Activated naive CD4-positive, alpha-beta T cell treated with anti-CD3 and anti-CD28 coated beads, Interleukin-2, amount 50 U/mL, for 24 hours (primary cell): Measurements from ENCODE around the gene TPBG.
"Not testable (repeated sequence)": the region's sequence is repeated elsewhere in the genome, so short reads cannot be mapped to it uniquely, and the experiment has no call there.

Experiments
- H3K27ac Mint-ChIP-seq: one replicate; pipeline ENCODE4 v1.8.0; 2021; ENCODE audit warnings: mild to moderate bottlenecking, mixed read lengths
- H3K27me3 Mint-ChIP-seq: one replicate; pipeline ENCODE4 v1.8.0; 2021; ENCODE audit warnings: mixed read lengths
- H3K36me3 Mint-ChIP-seq: one replicate; pipeline ENCODE4 v1.8.0; 2021; ENCODE audit warnings: mixed read lengths
- H3K4me1 Mint-ChIP-seq: one replicate; pipeline ENCODE4 v1.8.0; 2021; ENCODE audit warnings: mixed read lengths
- H3K4me3 Mint-ChIP-seq: one replicate; pipeline ENCODE4 v1.8.0; 2021; ENCODE audit warnings: mild to moderate bottlenecking, mixed read lengths
- H3K9me3 Mint-ChIP-seq: one replicate; pipeline ENCODE4 v1.8.0; 2021; ENCODE audit warnings: mixed read lengths

Gene TPBG

GRCh38 chr6:82365016-82365795 lies 1.6 kb downstream of the TPBG start:
- H3K4me1 Mint-ChIP-seq = peaks cover 18% of the 10 kb centered on the region
- H3K36me3 Mint-ChIP-seq = no peaks in the 10 kb centered on the region
- peak overlapping the region; percentile 59 for H3K4me3 Mint-ChIP-seq
- no peak overlapping the region for H3K27ac Mint-ChIP-seq
- peaks cover 2% of the 10 kb centered on the region for H3K9me3 Mint-ChIP-seq
- peaks cover 39% of the 10 kb centered on the region for H3K27me3 Mint-ChIP-seq

GRCh38 chr6:82367704-82368103 lies 4.1 kb downstream of the TPBG start:
- peaks cover 29% of the 10 kb centered on the region for H3K27me3 Mint-ChIP-seq
- no peaks in the 10 kb centered on the region for H3K36me3 Mint-ChIP-seq
- no peak overlapping the region for H3K27ac Mint-ChIP-seq
- H3K9me3 Mint-ChIP-seq = no peaks in the 10 kb centered on the region
- H3K4me1 Mint-ChIP-seq = peaks cover 18% of the 10 kb centered on the region
- H3K4me3 Mint-ChIP-seq = no peak overlapping the region

GRCh38 chr6:82370788-82371187 lies 7.2 kb downstream of the TPBG start:
- H3K27ac Mint-ChIP-seq = no peak overlapping the region
- H3K9me3 Mint-ChIP-seq = peaks cover 10% of the 10 kb centered on the region
- H3K4me1 Mint-ChIP-seq = peaks cover 2% of the 10 kb centered on the region
- no peaks in the 10 kb centered on the region for H3K36me3 Mint-ChIP-seq
- no peak overlapping the region for H3K4me3 Mint-ChIP-seq
- H3K27me3 Mint-ChIP-seq = peaks cover 19% of the 10 kb centered on the region

- no peaks in the 10 kb centered on the region for H3K36me3 Mint-ChIP-seq
- peaks cover 10% of the 10 kb centered on the region for H3K9me3 Mint-ChIP-seq
- peaks cover 11% of the 10 kb centered on the region for H3K27me3 Mint-ChIP-seq
- no peak overlapping the region for H3K4me3 Mint-ChIP-seq
- no peak overlapping the region for H3K27ac Mint-ChIP-seq
- no peaks in the 10 kb centered on the region for H3K4me1 Mint-ChIP-seq
Observed at GRCh38 chr6:82371799-82372546, 8.4 kb downstream of the TPBG start.

GRCh38 chr6:82372656-82373055 lies 9.0 kb downstream of the TPBG start:
- Mint-ChIP-seq H3K27ac (no peak overlapping the region), H3K4me1 (no peaks in the 10 kb centered on the region), H3K36me3 (no peaks in the 10 kb centered on the region), H3K4me3 (no peak overlapping the region), H3K9me3 (peaks cover 13% of the 10 kb centered on the region), H3K27me3 (peaks cover 11% of the 10 kb centered on the region)

DNA sequence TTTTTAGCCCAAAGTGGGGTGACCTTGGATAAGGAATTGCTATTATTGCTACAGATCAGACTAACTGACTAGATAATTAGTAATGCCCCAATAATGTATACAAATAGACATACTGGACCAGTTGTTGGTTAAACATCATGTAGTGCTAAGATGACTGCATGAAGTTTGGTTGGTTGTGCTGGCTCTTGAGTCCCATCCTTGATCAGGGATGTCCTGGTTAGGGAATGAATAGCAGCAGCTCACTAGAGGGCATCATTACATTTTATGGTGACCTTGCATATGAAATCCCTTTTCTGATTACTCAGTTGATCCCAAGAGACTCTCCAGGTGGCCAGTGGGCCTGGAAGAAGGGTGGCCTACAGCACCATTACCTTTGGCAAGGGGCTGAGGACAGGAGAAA lies 10.9 kb downstream of the TPBG start:
- Mint-ChIP-seq H3K9me3 (peaks cover 17% of the 10 kb centered on the region), H3K4me1 (no peaks in the 10 kb centered on the region), H3K27me3 (peaks cover 11% of the 10 kb centered on the region), H3K4me3 (no peak overlapping the region), H3K27ac (no peak overlapping the region), H3K36me3 (no peaks in the 10 kb centered on the region)

DNA sequence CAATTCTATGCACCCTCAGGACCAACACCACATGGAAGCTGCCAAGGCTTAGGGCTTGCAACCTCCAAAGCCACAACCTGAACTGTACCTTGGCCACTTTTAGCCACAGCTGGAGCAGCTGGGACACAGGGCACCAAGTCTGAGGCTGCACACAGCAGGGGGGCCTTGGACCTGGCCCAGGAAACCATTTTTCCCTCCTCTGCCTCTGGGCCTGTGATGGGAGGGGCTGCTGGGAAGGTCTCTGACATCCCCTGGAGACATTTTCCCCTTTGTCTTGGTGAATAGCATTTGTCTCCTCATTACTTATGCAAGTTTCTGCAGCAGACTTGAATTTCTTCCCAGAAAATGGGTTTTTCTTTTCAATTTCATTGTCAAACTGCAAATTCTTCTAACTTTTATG lies 13.0 kb downstream of the TPBG start:
- no peaks in the 10 kb centered on the region for H3K4me1 Mint-ChIP-seq
- H3K4me3 Mint-ChIP-seq = no peak overlapping the region
- H3K36me3 Mint-ChIP-seq = no peaks in the 10 kb centered on the region
- no peak overlapping the region for H3K27ac Mint-ChIP-seq
- peaks cover 17% of the 10 kb centered on the region for H3K9me3 Mint-ChIP-seq
- peaks cover 9% of the 10 kb centered on the region for H3K27me3 Mint-ChIP-seq

- Mint-ChIP-seq H3K4me3 (no peak overlapping the region), H3K27ac (no peak overlapping the region), H3K4me1 (no peaks in the 10 kb centered on the region), H3K9me3 (peaks cover 7% of the 10 kb centered on the region), H3K36me3 (no peaks in the 10 kb centered on the region), H3K27me3 (no peaks in the 10 kb centered on the region)
Observed at GRCh38 chr6:82380566-82381185, 17.1 kb downstream of the TPBG start.

- H3K27ac Mint-ChIP-seq = no peak overlapping the region
- no peaks in the 10 kb centered on the region for H3K36me3 Mint-ChIP-seq
- H3K4me3 Mint-ChIP-seq = no peak overlapping the region
- peaks cover 7% of the 10 kb centered on the region for H3K9me3 Mint-ChIP-seq
- no peaks in the 10 kb centered on the region for H3K4me1 Mint-ChIP-seq
- H3K27me3 Mint-ChIP-seq = no peaks in the 10 kb centered on the region
Observed at GRCh38 chr6:82381278-82381677, 17.7 kb downstream of the TPBG start.

DNA sequence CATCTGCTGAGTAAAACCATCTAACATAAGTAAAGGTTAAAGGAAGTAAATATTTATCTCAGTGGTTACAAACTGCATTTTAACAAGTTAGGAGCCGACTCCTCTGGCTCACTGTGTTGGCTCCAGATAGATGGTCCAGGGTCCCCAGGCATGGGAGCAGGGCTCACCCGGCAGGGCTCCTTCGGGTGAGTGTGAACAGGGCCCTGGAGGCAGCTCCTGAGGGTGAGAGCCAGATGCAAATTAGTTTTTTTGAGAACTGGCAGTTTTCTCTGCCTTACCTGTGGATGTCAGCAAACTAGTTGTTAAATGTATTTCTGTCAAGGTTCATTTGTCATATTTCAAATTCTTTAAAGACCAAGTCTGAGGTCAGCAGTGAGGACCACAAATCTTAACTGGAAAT lies 21.5 kb downstream of the TPBG start:
- Mint-ChIP-seq H3K4me1 (no peaks in the 10 kb centered on the region), H3K36me3 (no peaks in the 10 kb centered on the region), H3K27me3 (no peaks in the 10 kb centered on the region), H3K4me3 (no peak overlapping the region), H3K27ac (no peak overlapping the region), H3K9me3 (no peaks in the 10 kb centered on the region)

DNA sequence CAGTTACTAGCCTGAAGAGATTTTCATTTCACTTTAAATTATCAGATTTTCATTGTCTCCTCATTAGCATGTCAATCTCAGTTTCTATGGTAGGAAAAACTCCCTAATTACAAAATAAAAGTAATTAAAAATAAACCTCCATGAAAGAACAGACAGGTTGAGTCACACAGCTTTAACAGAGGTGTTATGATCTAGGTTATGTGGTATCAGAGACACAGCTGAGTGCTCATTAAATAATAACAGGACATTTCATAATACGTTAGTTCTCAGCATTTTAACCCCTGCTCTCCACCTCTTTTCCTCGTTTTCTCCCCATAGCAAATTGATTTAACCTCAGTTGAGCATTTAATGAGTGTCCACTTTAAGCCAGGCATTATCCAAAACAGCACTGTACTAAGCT lies 21.9 kb downstream of the TPBG start:
- Mint-ChIP-seq H3K36me3 (no peaks in the 10 kb centered on the region), H3K27ac (no peak overlapping the region), H3K27me3 (no peaks in the 10 kb centered on the region), H3K4me3 (no peak overlapping the region), H3K9me3 (no peaks in the 10 kb centered on the region), H3K4me1 (no peaks in the 10 kb centered on the region)

- Mint-ChIP-seq H3K9me3 (no peaks in the 10 kb centered on the region), H3K4me1 (no peaks in the 10 kb centered on the region), H3K4me3 (no peak overlapping the region), H3K27me3 (no peaks in the 10 kb centered on the region), H3K36me3 (no peaks in the 10 kb centered on the region), H3K27ac (no peak overlapping the region)
Observed at GRCh38 chr6:82385961-82386360, 22.3 kb downstream of the TPBG start.

DNA sequence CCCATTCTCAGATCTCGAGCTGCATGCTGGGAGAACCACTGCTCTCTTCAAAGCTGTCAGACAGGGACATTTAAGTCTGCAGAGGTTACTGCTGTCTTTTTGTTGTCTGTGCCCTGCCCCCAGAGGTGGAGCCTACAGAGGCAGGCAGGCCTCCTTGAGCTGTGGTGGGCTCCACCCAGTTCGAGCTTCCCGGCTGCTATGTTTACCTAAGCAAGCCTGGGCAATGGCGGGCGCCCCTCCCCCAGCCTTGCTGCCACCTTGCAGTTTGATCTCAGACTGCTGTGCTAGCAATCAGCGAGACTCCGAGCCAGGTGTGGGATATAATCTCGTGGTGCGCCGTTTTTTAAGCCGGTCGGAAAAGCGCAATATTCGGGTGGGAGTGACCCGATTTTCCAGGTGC lies 31.2 kb downstream of the TPBG start:
- H3K4me1 Mint-ChIP-seq, H3K27me3 Mint-ChIP-seq, H3K4me3 Mint-ChIP-seq, H3K9me3 Mint-ChIP-seq, H3K36me3 Mint-ChIP-seq, H3K27ac Mint-ChIP-seq: not testable (repeated sequence)

- Mint-ChIP-seq H3K4me1 (no peaks in the 10 kb centered on the region), H3K9me3 (no peaks in the 10 kb centered on the region), H3K27ac (no peak overlapping the region), H3K4me3 (no peak overlapping the region), H3K36me3 (no peaks in the 10 kb centered on the region), H3K27me3 (peaks cover 4% of the 10 kb centered on the region)
Observed at GRCh38 chr6:82396964-82397751, 33.5 kb downstream of the TPBG start.

DNA sequence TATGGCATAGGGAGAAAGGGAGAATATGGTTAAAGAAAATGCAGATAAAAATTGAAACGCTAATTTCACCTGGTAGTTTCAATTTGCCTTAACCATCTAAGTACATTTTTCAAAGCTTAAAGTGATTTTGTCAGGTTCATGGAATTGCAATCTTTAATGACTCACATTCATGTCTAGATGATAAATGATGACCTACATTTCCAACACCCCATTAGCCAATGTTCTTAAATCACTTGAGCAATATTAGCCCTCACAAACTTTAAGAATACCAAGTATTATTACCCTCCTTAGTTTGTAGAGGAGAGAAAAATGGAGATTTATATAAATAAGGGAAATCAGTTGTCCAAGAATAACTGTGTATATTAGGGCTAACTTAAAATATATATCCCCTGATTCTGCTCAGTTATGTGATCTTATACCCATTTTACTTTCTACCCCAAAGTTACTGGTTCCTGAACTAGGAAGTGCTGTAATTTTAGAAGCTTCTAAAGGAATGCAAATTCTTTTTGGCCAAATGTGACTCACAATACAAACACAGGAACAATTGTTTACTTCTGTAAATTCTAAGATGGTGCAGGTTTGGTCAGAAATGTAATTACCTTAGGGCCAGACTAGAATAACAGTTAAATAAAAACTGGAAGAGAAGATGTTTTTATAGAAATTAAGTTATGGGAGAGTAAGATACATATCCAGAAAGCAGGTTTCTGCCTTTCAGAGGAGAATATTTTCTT lies 34.5 kb downstream of the TPBG start:
- no peak overlapping the region for H3K27ac Mint-ChIP-seq
- no peaks in the 10 kb centered on the region for H3K36me3 Mint-ChIP-seq
- no peaks in the 10 kb centered on the region for H3K9me3 Mint-ChIP-seq
- no peaks in the 10 kb centered on the region for H3K4me1 Mint-ChIP-seq
- H3K4me3 Mint-ChIP-seq = no peak overlapping the region
- H3K27me3 Mint-ChIP-seq = peaks cover 4% of the 10 kb centered on the region
